Fibroblast of lung (primary cell): ENCODE measurements around the gene TRAF5. TPM values are rescaled to one million over a fixed set of nuclear protein-coding genes. Genes with fewer than 3 reads are reported as not detected.

Experiments used
- DNase-seq, 2 donors: peaks; one replicate each; pipeline versions ENCODE4 v3.0.0 to v3.0.0-alpha.2; 2010; ENCODE audit warnings: low read depth in 2 of 2
- H2AFZ ChIP-seq: 2 replicates; pipeline ENCODE4 v1.5.1; 2012; ENCODE audit warnings: low read length, control low read depth, inconsistent platforms
- H3K27ac ChIP-seq: 2 replicates; pipeline ENCODE4 v1.5.1; 2011; ENCODE audit warnings: low read length, control low read depth; ENCODE audit not compliant: insufficient read depth
- H3K27me3 ChIP-seq: 2 replicates; pipeline ENCODE4 v1.5.1; 2011; ENCODE audit warnings: mild to moderate bottlenecking, low read length; ENCODE audit not compliant: control insufficient read depth, insufficient read depth
- H3K36me3 ChIP-seq: 2 replicates; pipeline ENCODE4 v1.5.1; 2011; ENCODE audit warnings: low read length; ENCODE audit not compliant: control insufficient read depth, insufficient read depth
- H3K4me1 ChIP-seq: 2 replicates; pipeline ENCODE4 v1.5.1; 2011; ENCODE audit warnings: low read length; ENCODE audit not compliant: control insufficient read depth, insufficient read depth; ENCODE audit errors: extremely low read depth
- H3K4me2 ChIP-seq: 2 replicates; pipeline ENCODE4 v1.5.1; 2011; ENCODE audit warnings: low read length, control low read depth; ENCODE audit not compliant: insufficient read depth; ENCODE audit errors: extremely low read depth
- H3K4me3 ChIP-seq, 4 experiments: fragments of 200-600 bp in 1 of 4; sonication (generic) in 1 of 4; replicated peaks in 1 of 4; 2 replicates each; pipeline ENCODE4 v1.5.1; 2011 to 2016; ENCODE audit warnings: low read length in 4 of 4, low read depth in 3 of 4, mild to moderate bottlenecking in 3 of 4, control low read depth in 2 of 4, inconsistent platforms in 1 of 4, mixed read lengths in 1 of 4; ENCODE audit not compliant: insufficient read depth in 1 of 4; ENCODE audit errors: control extremely low read depth in 1 of 4
- H3K79me2 ChIP-seq: 2 replicates; pipeline ENCODE4 v1.5.1; 2012; ENCODE audit warnings: mild to moderate bottlenecking, low read length, inconsistent platforms; ENCODE audit not compliant: control insufficient read depth, insufficient read depth
- H3K9ac ChIP-seq: 2 replicates; pipeline ENCODE4 v1.5.1; 2011; ENCODE audit warnings: mild to moderate bottlenecking, low read length, control low read depth; ENCODE audit not compliant: insufficient read depth
- H3K9me3 ChIP-seq: 2 replicates; pipeline ENCODE4 v1.5.1; 2012; ENCODE audit warnings: low read depth, low read length; ENCODE audit not compliant: control insufficient read depth, insufficient read depth
- H4K20me1 ChIP-seq: 2 replicates; pipeline ENCODE4 v1.5.1; 2011; ENCODE audit warnings: low read length; ENCODE audit not compliant: control insufficient read depth, insufficient read depth; ENCODE audit errors: extremely low read depth
- EZH2 ChIP-seq: IDR thresholded peaks from 2 replicates; pipeline ENCODE4 v1.5.1; 2012; ENCODE audit warnings: low read length, control low read depth, mild to moderate bottlenecking; ENCODE audit errors: missing control alignments
- polyA plus RNA-seq, 2 donors: library from polyadenylated mRNA; depleted of rRNA in 1 of 2; stranded (reverse) in 1 of 2; unstranded in 1 of 2; fragments of >200 nt; gene quantifications; 2 replicates each; pipeline ENCODE4 v1.2.1, GENCODE V29; 2011 to 2012; ENCODE audit warnings: missing spikeins in 1 of 2
- total RNA-seq: library from RNA; depleted of rRNA; stranded (reverse); fragments of >200 nt; gene quantifications from 2 replicates; pipeline ENCODE4 v1.2.1, GENCODE V29; 2014
- TF ChIP-seq, protein P1 (sequence below), 2 donors: IDR thresholded peaks in 1 of 2; conservative IDR thresholded peaks in 1 of 2; 1 replicate in 1 of 2; 2 replicates in 1 of 2; pipeline ENCODE4 v1.5.1; 2011 to 2012; ENCODE audit warnings: low read length in 2 of 2, control low read depth in 1 of 2, inconsistent platforms in 1 of 2, low read depth in 1 of 2, mild to moderate bottlenecking in 1 of 2

TRAF5 gene
- total and polyA plus RNA-seq, 2 donors (not counting 1 experiment from before 2014, with no cell fraction given) = 13.5 to 20.9 TPM

DNA sequence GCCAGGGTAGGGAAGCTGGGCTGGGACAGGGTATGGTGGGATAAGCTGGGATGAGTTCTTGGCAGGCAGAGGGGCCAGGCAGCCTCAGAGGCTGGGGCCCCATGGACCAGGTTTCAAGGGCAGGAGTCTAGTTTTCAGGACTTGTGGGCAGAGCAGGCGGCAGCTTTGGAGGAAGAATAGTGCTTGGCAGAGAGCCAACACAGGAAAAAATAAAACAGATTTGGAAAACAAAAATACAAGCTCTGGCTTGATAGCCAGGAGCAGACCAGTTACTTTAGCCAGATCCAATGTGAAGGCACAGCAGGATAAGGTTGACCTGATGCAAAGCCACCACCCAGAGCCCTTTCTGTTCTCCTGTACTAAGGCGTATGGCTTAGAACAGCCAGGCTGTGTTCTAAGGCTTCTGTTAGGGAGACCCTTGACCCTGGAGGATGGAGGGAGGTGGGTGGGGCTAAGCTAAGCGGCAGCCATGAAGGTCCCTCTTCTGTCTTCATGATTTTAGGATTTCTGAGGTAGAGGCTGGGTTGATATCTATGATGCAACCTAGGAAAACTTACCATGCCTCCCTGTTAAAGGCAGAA is 5.5 kb downstream of the TRAF5 start:
- H3K27ac ChIP-seq = no peak overlapping the region
- H3K36me3 ChIP-seq = no peaks in the 10 kb centered on the region
- no peak overlapping the region for H2AFZ ChIP-seq
- H3K4me3 ChIP-seq = no peak overlapping the region
- no peak for DNase-seq
- H3K4me1 ChIP-seq = peaks cover 16% of the 10 kb centered on the region
- H3K4me2 ChIP-seq = no peak overlapping the region
- H4K20me1 ChIP-seq = no peaks in the 10 kb centered on the region
- H3K9ac ChIP-seq = no peak overlapping the region
- no peaks in the 10 kb centered on the region for H3K9me3 ChIP-seq
- TF ChIP-seq, protein P1, sequence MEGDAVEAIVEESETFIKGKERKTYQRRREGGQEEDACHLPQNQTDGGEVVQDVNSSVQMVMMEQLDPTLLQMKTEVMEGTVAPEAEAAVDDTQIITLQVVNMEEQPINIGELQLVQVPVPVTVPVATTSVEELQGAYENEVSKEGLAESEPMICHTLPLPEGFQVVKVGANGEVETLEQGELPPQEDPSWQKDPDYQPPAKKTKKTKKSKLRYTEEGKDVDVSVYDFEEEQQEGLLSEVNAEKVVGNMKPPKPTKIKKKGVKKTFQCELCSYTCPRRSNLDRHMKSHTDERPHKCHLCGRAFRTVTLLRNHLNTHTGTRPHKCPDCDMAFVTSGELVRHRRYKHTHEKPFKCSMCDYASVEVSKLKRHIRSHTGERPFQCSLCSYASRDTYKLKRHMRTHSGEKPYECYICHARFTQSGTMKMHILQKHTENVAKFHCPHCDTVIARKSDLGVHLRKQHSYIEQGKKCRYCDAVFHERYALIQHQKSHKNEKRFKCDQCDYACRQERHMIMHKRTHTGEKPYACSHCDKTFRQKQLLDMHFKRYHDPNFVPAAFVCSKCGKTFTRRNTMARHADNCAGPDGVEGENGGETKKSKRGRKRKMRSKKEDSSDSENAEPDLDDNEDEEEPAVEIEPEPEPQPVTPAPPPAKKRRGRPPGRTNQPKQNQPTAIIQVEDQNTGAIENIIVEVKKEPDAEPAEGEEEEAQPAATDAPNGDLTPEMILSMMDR (conservative IDR thresholded peaks at IDR 0.05 in 1 of 2, IDR thresholded peaks at IDR 0.05 in 1 of 2; ENCODE audit: low read depth in 1 of 2, low read length in 2 of 2) = no peak
- no peak for TF ChIP-seq EZH2
- no peaks in the 10 kb centered on the region for H3K27me3 ChIP-seq
- H3K79me2 ChIP-seq = peaks cover 9% of the 10 kb centered on the region

DNA sequence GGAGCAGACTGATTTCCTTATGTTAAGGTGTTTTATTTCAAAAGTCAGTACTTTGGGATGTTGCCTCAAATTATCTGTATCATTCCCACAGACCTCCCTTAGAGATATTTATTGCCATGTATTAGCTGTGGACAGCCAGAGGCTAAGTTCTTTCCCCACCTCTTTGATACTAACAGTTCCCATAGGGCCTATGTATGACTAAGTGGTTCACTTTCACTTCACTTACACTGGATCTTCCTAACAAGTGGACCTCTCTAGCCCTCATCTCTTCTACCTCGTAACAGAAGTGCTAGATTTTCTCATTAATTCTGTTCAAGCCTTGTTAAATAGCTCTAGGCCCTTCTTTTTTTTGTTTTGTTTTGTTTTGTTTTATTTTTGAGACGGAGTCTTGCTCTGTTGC is 6.2 kb downstream of the TRAF5 start:
- Histone ChIP-seq H3K4me2 (no peak overlapping the region), H2AFZ (no peak overlapping the region), H4K20me1 (no peaks in the 10 kb centered on the region), H3K27ac (no peak overlapping the region), H3K36me3 (no peaks in the 10 kb centered on the region), H3K9ac (no peak overlapping the region), H3K27me3 (no peaks in the 10 kb centered on the region), H3K4me3 (no peak overlapping the region), H3K79me2 (peaks cover 9% of the 10 kb centered on the region), H3K9me3 (no peaks in the 10 kb centered on the region), H3K4me1 (peaks cover 13% of the 10 kb centered on the region)
- TF ChIP-seq, protein P1 (conservative IDR thresholded peaks at IDR 0.05 in 1 of 2, IDR thresholded peaks at IDR 0.05 in 1 of 2; ENCODE audit: low read depth in 1 of 2, low read length in 2 of 2) = no peak
- TF ChIP-seq EZH2 = no peak
- no peak for DNase-seq

DNA sequence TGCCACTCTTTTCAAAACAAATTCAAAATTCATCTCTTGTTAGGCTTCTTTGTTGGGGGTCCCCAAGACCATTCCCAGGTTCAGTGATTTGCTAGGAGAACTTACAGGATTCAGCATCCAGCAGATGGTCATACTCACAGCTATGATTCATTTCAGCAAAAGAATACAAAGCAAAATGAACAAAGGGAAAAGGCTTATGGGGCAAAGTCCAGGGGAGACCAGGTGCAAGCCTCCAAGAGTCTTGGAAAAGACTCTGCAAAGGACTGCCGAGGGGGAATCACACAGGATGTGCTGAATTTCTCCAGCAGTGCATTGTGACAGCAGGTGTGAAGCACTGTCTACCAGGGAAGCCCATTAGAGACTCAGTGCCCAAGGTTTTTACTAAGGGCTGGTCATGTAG is 7.3 kb downstream of the TRAF5 start:
- Histone ChIP-seq H4K20me1 (no peaks in the 10 kb centered on the region), H2AFZ (no peak overlapping the region), H3K27ac (no peak overlapping the region), H3K4me3 (no peak overlapping the region), H3K4me1 (peaks cover 13% of the 10 kb centered on the region), H3K9me3 (no peaks in the 10 kb centered on the region), H3K9ac (no peak overlapping the region), H3K27me3 (no peaks in the 10 kb centered on the region), H3K4me2 (no peak overlapping the region), H3K36me3 (no peaks in the 10 kb centered on the region), H3K79me2 (peaks cover 7% of the 10 kb centered on the region)
- no peak for DNase-seq
- TF ChIP-seq EZH2 = no peak
- TF ChIP-seq, protein P1 (conservative IDR thresholded peaks at IDR 0.05 in 1 of 2, IDR thresholded peaks at IDR 0.05 in 1 of 2; ENCODE audit: low read depth in 1 of 2, low read length in 2 of 2) = no peak
